HG02623 (cell line): ENCODE data around the gene SCEL.

Experiments
- ATAC-seq: cut with Tn5 transposase; IDR thresholded peaks from one replicate; pipeline ENCODE4 v1.9.1; 2021; ENCODE audit warnings: moderate library complexity; ENCODE audit not compliant: unreplicated experiment

The SCEL gene

GRCh38 chr13:77555246-77555645 is 19.7 kb downstream of the SCEL start:
- ATAC-seq = no peak

- ATAC-seq = no peak
These were observed 22.5 kb downstream of the SCEL start for GRCh38 chr13:77558016-77558415.

- ATAC-seq = no peak
These were observed 27.6 kb downstream of the SCEL start for GRCh38 chr13:77563111-77563510.

- peak; percentile 64 for ATAC-seq
These were observed 30.1 kb downstream of the SCEL start for GRCh38 chr13:77565635-77566034.

- no peak for ATAC-seq
These were observed 36.5 kb downstream of the SCEL start for GRCh38 chr13:77571956-77572355.

GRCh38 chr13:77574096-77574495 is 38.6 kb downstream of the SCEL start:
- ATAC-seq = no peak

- ATAC-seq = no peak
These were observed 44.5 kb downstream of the SCEL start for GRCh38 chr13:77579959-77580358.

- ATAC-seq = no peak
These were observed 45.2 kb downstream of the SCEL start for GRCh38 chr13:77580748-77581147.

GRCh38 chr13:77583581-77583980 is 48.1 kb downstream of the SCEL start:
- ATAC-seq = no peak

- ATAC-seq = no peak
These were observed 48.6 kb downstream of the SCEL start for GRCh38 chr13:77584106-77584505.

GRCh38 chr13:77595166-77595810 is 59.8 kb downstream of the SCEL start:
- ATAC-seq = no peak

- ATAC-seq = no peak
These were observed 61.3 kb downstream of the SCEL start for GRCh38 chr13:77596777-77597176.

GRCh38 chr13:77599351-77599750 is 63.8 kb downstream of the SCEL start:
- no peak for ATAC-seq

- ATAC-seq = no peak
These were observed 65.2 kb downstream of the SCEL start for GRCh38 chr13:77600701-77601100.

- ATAC-seq = no peak
These were observed 75.6 kb downstream of the SCEL start for GRCh38 chr13:77611068-77611467.

GRCh38 chr13:77616027-77616426 is 80.5 kb downstream of the SCEL start:
- no peak for ATAC-seq

- no peak for ATAC-seq
These were observed 84.1 kb downstream of the SCEL start for GRCh38 chr13:77619655-77620054.

GRCh38 chr13:77620138-77620537 is 84.6 kb downstream of the SCEL start:
- no peak for ATAC-seq

- ATAC-seq = no peak
These were observed 88.3 kb downstream of the SCEL start for GRCh38 chr13:77623806-77624205.

- no peak for ATAC-seq
These were observed 92.7 kb downstream of the SCEL start for GRCh38 chr13:77628170-77628569.

GRCh38 chr13:77637588-77637987 is 102.1 kb downstream of the SCEL start:
- ATAC-seq = no peak

- ATAC-seq = no peak
These were observed 114.9 kb downstream of the SCEL start for GRCh38 chr13:77650409-77650808.

GRCh38 chr13:77653301-77653700 is 117.8 kb downstream of the SCEL start:
- ATAC-seq = no peak
